GM12878 (cell line): ENCODE data around the gene POU4F1. TPM values are rescaled to one million over a fixed set of nuclear protein-coding genes. Genes with fewer than 3 reads are reported as not detected.

Experiments
- ATAC-seq: fragments of 200-7000 bp; cut with Tn5 transposase; 3 replicates; pipeline ENCODE4 v1.9.1; 2020; ENCODE audit warnings: mild to moderate bottlenecking, moderate library complexity
- BruUV-seq: library from RNA; stranded (reverse); fragments of 400-500 nt; replicated peaks from 2 replicates; lab custom pipeline; 2021; lab: Mats Ljungman, UMichigan
- CTCF ChIA-PET: fragments of 300-600 bp; sonication (Branson Sonifier 250); formaldehyde crosslinking; extraction: SDS; loops from one replicate; lab custom pipeline; 2021; ENCODE audit warnings: inconsistent platforms; lab: Yijun Ruan, JAX
- POLR2A ChIA-PET: fragments of 350-600 bp; formaldehyde crosslinking; extraction: SDS; loops from one replicate; lab custom pipeline; 2021; ENCODE audit warnings: inconsistent platforms; lab: Charles Lee
- RAD21 ChIA-PET: fragments of 300-600 bp; sonication (Branson Sonifier 250); formaldehyde crosslinking; loops from one replicate; lab custom pipeline; 2023; ENCODE audit warnings: antibody characterized with exemption; ENCODE audit not compliant: unreplicated experiment; lab: Charles Lee
- SMC1A ChIA-PET: fragments of 300-600 bp; sonication (Branson Sonifier 250); formaldehyde crosslinking; loops from one replicate; lab custom pipeline; 2023; ENCODE audit not compliant: unreplicated experiment, uncharacterized antibody; lab: Charles Lee
- DNase-seq: peaks from one replicate; pipeline ENCODE4 v3.0.0-alpha.2; 2011; ENCODE audit warnings: low read depth, low spot score
- FAIRE-seq: peaks from 3 replicates; lab custom pipeline; 2011; peaks lifted over from hg19 to GRCh38; lab: Jason Lieb, UNC
- H2AFZ ChIP-seq: 2 replicates; pipeline ENCODE4 v1.6.0; 2011; ENCODE audit warnings: low read depth, low read length, control low read depth; ENCODE audit not compliant: control insufficient read depth
- H3K27ac ChIP-seq: 2 replicates; pipeline ENCODE4 v1.5.1; 2011; ENCODE audit warnings: control low read depth; ENCODE audit not compliant: control insufficient read depth, insufficient read depth
- H3K27me3 ChIP-seq, 2 experiments: replicated peaks in 1 of 2; 2 replicates each; pipeline versions ENCODE4 v1.6.0 to v1.6.1; 2011; ENCODE audit warnings: low read length in 1 of 2; ENCODE audit not compliant: control insufficient read depth in 2 of 2, insufficient read depth in 2 of 2
- H3K36me3 ChIP-seq, 2 experiments: 2 replicates each; pipeline ENCODE4 v1.5.1; 2011; ENCODE audit warnings: low read length in 1 of 2; ENCODE audit not compliant: control insufficient read depth in 2 of 2, insufficient read depth in 2 of 2
- H3K4me1 ChIP-seq: 2 replicates; pipeline ENCODE4 v1.6.1; 2011; ENCODE audit warnings: mild to moderate bottlenecking, low read length, moderate library complexity, mixed read lengths; ENCODE audit not compliant: control insufficient read depth, insufficient read depth
- H3K4me2 ChIP-seq: 2 replicates; pipeline ENCODE4 v1.6.0; 2011; ENCODE audit warnings: control low read depth; ENCODE audit not compliant: control insufficient read depth, insufficient read depth
- H3K4me3 ChIP-seq: fragments of 200-600 bp; sonication (generic); 2 replicates; pipeline ENCODE4 v1.5.1; 2016
- H3K79me2 ChIP-seq: 2 replicates; pipeline ENCODE4 v1.6.0; 2011; ENCODE audit warnings: low read length; ENCODE audit not compliant: control insufficient read depth, insufficient read depth
- H3K9ac ChIP-seq: 2 replicates; pipeline ENCODE4 v1.8.0; 2011; ENCODE audit warnings: low read length, control low read depth, mixed read lengths; ENCODE audit not compliant: control insufficient read depth, insufficient read depth
- H3K9me3 ChIP-seq: replicated peaks from 3 replicates; pipeline ENCODE4 v1.5.1; 2011; ENCODE audit warnings: mild to moderate bottlenecking, low read length; ENCODE audit not compliant: control insufficient read depth, insufficient read depth
- H4K20me1 ChIP-seq: 2 replicates; pipeline ENCODE4 v1.6.0; 2011; ENCODE audit not compliant: control insufficient read depth, insufficient read depth
- BCLAF1 ChIP-seq: fragments of 450-650 bp; IDR thresholded peaks from 2 replicates; pipeline ENCODE4 v1.6.1; 2017; ENCODE audit warnings: antibody characterized with exemption, mild to moderate bottlenecking, moderate library complexity
- ELK1 ChIP-seq: IDR thresholded peaks from 2 replicates; pipeline ENCODE4 v1.6.1; 2012; ENCODE audit warnings: low read depth, low read length, improper control_type of control experiment
- EZH2 ChIP-seq: IDR thresholded peaks from 2 replicates; pipeline ENCODE4 v1.6.1; 2012; ENCODE audit warnings: low read depth, mild to moderate bottlenecking, control low read depth, inconsistent platforms, low read length, borderline replicate concordance; ENCODE audit not compliant: control insufficient read depth
- ZBED1 ChIP-seq: IDR thresholded peaks from 2 replicates; pipeline ENCODE4 v1.6.1; 2016; ENCODE audit warnings: borderline replicate concordance
- WGBS: methylation state at CpG from one replicate; pipeline ENCODE4 v1.1.6; 2016; ENCODE audit warnings: low lambda C conversion rate; ENCODE audit not compliant: insufficient replicate concordance, insufficient coverage; ENCODE audit errors: missing lambda C conversion rate; 5-methylcytosine and 5-hydroxymethylcytosine counted together
- in situ Hi-C: fragments of 300-500 bp; cut with MboI; formaldehyde crosslinking; loops from 9 replicates; pipeline ENCODE4 v1.14.3; 2018; ENCODE audit warnings: mixed read lengths
- intact Hi-C: fragments of 100-400 bp; cut with micrococcal nuclease; formaldehyde crosslinking; loops from one replicate; pipeline ENCODE4 v1.14.2; 2022; ENCODE audit not compliant: unreplicated experiment
- polyA plus RNA-seq, 11 experiments: library from polyadenylated mRNA; depleted of rRNA in 4 of 11; unstranded in 6 of 11; stranded (reverse) in 5 of 11; fragments of >200 nt; fragmentation: Nextera tagmentation in 4 of 11; fragmentation: Illumina TruSeq in 1 of 11; extraction: Ambion mirVana in 4 of 11; extraction: Trizol in 1 of 11; gene quantifications; 1 replicate in 1 of 11; 2 replicates in 10 of 11; pipeline versions ENCODE4 v1.2.1 to v1.2.3, GENCODE V29; 2011 to 2016; ENCODE audit warnings: inconsistent platforms in 2 of 11, missing spikeins in 2 of 11, low read depth in 1 of 11
- total RNA-seq, 4 experiments: library from RNA; depleted of rRNA in 3 of 4; stranded (reverse); fragments of >200 nt in 3 of 4; fragmentation: Illumina TruSeq in 1 of 4; extraction: Trizol in 1 of 4; gene quantifications; 2 replicates each; pipeline versions ENCODE4 v1.2.1 to v1.2.3, GENCODE V29; 2013 to 2021

The POU4F1 gene
- total and polyA plus RNA-seq, 10 of the 15 experiments (the other 5 are each of a cell fraction or from before 2014, with no cell fraction given): 0.01 to 0.14 (median 0.02) TPM; not detected in 5

GRCh38 chr13:78608688-78609463 is 5.5 kb upstream of the POU4F1 start (continued):
- TF ChIP-seq ELK1 (no peak), BCLAF1 (no peak)

- Histone ChIP-seq H2AFZ (no peak overlapping the region), H3K27ac (no peak overlapping the region), H3K4me3 (no peak overlapping the region; the same call in 1 of the 2 replicates), H3K4me1 (no peaks in the 10 kb centered on the region; the same call in 1 of the 2 replicates), H3K4me2 (peak overlapping the region; percentile 92), H3K9ac (no peak overlapping the region), H4K20me1 (peaks cover 2% of the 10 kb centered on the region; the same call in 1 of the 2 replicates), H3K9me3 (no peaks in the 10 kb centered on the region; the same call in 2 of the 3 replicates), H3K27me3 (peaks cover 17 to 44% of the 10 kb centered on the region in 2 experiments), H3K79me2 (no peaks in the 10 kb centered on the region), H3K36me3 (no peaks in the 10 kb centered on the region)
- ATAC-seq (no peak), DNase-seq (no peak), FAIRE-seq (no peak)
- POLR2A ChIA-PET: no interaction called here
- SMC1A ChIA-PET: no interaction called here
- no TSS peak for BruUV-seq
- CTCF ChIA-PET: no interaction called here
- in situ Hi-C loops: no loop called here
- TF ChIP-seq EZH2 (0 out of 2 replicates have a peak, but pooled peaks have one; percentile 48), ZBED1 (no peak)
- RAD21 ChIA-PET: no interaction called here
- WGBS: 44% methylated on average over 15 of the region's 15 CpGs
- intact Hi-C loops: no loop called here
Measured at GRCh38 chr13:78608252-78608687, 4.9 kb upstream of the POU4F1 start.
